ENCODE results near the gene INSRR.

INSRR gene

GRCh38 chr1:156869455-156869854, 10.5 kb upstream of the INSRR start:
- DNase-seq: no peak

- DNase-seq: no peak
Measured at GRCh38 chr1:156868341-156868740, 9.4 kb upstream of the INSRR start.

GRCh38 chr1:156866249-156866909, 7.5 kb upstream of the INSRR start:
- DNase-seq: no peak

DNA sequence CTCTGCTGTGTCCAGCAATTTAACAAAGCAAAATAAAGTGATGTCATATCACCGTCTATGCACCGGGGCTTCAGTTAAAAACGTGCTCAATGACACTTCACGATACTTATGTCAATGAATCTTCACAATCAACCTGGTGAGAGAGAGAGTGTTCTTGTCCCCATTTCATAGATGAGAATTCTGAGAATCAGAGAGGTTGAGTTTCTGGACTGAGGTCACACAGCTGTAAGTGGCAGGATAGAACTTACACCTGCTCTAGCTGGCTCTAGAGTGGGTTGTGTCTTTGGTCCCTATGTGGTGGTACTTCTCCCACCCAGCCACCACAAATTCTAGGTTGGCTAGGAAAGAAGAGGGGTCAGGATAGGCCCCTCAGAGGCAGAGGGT, 6.9 kb upstream of the INSRR start:
- no peak for DNase-seq

GRCh38 chr1:156865258-156865657, 6.3 kb upstream of the INSRR start:
- no peak for DNase-seq

DNA sequence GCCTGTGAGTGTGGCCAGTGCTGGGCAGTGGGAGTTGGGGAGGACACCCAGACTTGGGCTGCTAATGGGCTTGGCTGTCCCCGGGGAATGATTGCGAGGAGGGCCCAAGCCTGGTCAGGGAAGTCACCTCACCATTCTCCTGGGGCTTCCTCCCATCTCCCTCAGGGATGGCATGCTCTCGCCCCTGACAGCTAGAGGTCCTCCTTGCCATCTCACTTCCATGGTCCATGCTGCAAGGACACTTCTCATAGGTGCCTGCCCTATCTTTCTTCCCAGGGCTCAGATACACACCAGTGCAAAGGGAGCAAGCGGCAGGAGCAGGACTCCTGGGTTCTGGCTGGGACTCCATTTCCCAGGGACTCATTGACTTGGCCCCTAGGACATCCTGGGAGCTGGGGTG, 5.9 kb upstream of the INSRR start:
- no peak for DNase-seq

DNA sequence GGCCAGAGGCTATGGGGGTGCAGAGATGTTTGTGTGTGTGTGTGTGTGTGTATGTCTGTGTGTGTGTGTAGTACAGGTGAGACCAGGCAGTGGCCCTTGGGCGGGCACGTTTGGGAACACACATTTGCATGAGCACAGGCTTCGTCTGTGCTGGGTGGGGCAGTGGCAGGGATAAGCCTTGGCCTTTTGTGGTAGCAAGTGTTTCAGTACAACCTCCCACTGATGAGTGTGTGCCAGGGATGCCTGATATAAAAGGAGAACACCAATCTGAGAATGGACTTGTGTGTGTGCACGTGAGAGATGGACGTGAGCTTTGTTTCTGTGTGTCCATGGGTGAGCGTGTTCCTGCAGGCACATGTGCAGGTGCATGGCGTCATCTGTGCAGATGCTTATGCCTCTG, 4.7 kb upstream of the INSRR start:
- DNase-seq: no peak

DNA sequence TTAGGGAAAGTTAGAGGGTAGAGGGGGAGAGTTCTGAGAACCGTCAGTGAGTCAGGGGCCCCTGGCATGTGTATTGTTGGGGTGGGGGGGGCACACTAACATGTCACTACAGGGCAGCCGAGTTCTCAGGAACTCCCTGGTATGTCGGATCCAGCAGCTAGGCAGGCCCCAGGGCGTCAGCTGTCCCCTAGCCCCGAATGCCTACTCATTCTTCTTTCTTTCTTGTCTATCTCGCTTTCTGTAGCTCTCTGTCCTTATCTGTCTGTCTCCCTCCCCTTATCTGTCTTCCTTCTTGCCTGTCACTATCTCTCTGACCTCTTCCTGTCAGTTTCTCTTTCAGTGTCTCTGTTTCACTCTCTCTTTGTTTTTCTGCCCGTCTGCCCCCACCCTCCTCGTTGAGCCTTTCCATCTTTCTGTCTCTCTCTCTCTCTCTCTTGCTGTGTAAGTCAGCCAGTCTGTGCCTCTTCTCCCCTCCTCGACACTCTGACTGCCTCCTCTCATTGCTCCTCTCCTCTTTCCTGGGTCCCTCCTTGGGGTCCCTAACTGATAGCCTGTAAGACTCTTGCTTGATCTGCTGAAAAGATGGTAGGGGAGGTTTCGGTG, 4.2 kb upstream of the INSRR start:
- DNase-seq: peak; percentile 8

DNA sequence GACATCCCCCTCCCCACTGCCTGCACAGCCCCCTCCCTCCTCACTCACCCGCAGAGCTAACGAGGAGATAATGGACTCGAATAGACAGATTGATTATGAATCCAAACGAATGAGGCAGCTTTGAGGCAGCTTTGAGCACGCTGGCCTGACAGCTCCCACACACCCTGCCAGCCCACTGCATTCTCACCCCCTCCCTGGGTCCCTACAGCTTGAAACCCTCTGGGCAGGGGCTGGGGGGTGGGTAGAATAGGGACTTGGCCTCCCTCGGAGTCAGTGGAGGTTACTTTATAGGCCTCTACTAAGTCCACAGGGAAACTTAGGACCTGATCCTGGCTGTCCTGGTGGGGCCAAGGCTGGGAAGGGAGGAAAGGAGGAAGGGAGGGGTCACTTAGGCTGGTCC, 3.7 kb upstream of the INSRR start:
- DNase-seq: no peak

DNA sequence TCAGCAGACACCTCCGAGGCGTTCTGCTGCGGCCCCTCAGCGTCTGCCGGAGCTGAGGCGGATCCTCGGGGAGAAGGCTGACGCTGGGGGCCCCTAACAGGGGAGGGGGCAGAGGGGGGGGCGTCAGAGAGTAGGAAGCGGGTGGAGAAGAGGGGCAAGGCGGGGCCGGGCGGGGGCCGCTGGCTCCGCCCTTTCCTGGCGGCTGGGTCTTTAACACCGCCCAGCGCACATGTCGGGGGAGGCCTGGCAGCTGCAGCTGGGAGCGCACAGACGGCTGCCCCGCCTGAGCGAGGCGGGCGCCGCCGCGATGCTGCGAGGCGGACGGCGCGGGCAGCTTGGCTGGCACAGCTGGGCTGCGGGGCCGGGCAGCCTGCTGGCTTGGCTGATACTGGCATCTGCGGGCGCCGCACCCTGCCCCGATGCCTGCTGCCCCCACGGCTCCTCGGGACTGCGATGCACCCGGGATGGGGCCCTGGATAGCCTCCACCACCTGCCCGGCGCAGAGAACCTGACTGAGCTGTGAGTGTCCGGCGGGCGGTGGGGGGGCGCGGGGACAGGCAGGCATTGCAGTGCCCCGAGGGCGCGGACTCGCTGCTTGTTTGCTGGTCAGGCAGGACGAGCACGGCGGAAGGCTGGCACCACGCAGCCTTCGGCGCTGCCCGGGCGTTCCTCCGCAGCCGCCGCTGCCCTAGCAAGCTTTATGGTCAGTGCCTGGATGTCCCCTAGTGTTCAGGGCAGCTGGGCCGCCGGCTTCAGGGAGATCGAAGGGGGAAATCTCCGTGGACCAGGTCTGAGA, 1.9 kb upstream of the INSRR start, which contains the start of gene NTRK1:
Gene NTRK1, plus strand, starts transcription at position 238 of the 796 bp plus-strand sequence. Its CDS starts 70 bp downstream, at position 308.
- peak; percentile 59 for DNase-seq

DNA sequence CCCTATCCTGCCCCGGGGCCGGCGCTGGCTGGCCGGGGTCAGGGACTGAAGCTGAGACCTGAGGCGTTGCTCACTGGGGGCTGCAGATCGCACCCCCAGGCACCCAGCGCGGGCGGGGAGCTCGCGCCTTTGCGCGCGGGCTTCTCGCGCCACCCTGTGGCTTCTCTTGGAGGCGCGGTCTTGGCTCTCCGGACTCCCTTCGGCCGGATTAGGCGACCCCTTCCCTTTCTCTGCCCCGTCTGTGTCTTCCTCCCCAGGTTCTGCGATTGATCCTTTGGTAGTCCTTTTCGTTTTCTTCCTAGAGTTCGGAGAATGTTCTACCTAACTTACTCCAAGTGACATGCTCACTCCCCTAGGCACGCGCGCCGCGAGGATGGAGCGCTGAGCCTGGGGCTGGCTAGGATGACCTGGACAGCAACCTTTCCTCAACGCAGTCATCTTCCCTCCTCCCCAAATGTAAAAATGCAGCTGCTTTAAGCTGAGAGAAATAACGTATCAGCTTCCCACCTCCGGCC, 1.3 kb upstream of the INSRR start:
- peak; percentile 65 for DNase-seq

GRCh38 chr1:156859523-156860112, 701 bp upstream of the INSRR start:
- peak; percentile 7 for DNase-seq

DNA sequence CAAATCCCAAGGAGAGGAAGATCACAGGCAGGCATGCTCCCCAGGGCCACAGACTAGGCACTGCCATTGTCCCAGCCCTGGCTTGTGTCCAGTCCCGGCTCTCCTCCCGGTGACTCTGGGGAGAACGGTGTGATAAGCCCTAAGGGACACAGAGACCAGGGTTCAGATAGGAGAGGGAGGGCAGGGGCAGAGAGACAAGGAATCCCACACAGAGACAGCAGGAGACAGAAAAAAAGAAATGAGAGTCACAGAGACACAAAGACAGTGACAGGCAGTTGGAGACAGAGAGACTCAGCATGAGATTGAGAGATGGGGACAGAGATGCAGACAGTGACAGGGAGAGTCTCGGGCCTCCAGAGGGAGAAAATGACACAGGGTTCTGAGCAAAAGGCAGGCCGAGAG, 361 bp downstream of the INSRR start:
- no peak for DNase-seq

DNA sequence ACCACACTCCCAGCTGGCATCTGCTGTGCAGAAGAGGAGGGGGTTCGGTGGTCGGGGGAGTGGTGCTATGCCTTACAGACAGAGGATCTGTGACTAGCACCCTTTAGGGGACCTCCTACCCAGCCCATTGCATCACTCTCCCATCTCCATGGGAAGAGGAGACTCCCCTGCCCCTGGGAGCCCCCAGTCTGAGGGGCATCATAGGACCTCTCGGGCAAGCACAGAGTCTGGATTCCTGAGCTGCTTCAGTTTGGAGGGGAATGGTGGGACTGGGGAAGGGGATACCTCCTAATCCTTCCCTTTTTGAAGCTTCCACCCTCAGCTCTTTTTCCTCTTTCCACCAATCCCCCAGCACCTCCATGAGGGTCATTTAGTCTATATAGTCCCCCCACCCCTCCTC, 1.4 kb downstream of the INSRR start:
- no peak for DNase-seq

DNA sequence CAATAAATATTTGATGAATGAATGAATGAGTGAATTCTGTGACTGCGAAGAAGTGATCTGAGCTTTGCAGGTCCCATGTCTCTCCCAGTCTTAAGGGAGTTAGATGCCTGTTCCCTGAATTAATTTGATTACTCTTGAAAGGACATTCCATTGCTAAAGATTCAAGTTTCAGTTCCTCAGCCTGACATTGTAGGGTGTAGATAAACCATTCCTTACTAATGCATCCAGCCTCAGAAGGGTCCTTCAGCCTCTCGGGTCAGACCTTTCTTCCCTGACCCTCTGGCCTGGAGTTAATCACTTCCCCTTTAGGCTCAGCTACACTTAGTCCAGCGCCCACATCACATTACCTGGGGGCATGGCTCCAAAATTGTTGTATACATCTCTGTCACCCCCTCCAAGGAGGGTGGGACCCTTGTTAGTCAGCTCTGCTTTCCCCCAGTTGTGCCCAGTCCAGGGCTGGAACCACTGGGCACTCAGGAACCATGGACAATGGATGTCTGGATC, 2.6 kb downstream of the INSRR start:
- DNase-seq: no peak

DNA sequence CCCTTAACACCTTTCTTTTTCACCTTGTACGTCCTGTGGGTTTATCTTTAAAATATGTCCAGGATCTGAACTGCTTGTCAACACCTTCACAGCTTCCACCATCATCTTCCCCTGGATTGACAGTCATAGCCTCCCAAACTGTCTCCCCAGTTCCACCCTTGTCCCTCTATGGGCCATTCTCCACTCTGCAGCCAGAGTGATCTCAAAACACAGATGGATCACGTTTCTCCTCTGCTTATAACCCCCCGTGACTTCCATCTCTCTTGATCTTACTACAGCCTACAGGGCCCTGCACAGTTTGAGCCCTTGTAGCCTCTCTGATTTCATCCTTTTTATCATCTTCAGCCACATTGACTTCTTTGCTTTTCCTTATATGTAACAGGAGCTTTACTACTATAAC, 4.3 kb downstream of the INSRR start:
- DNase-seq: no peak

- DNase-seq: no peak
Measured at GRCh38 chr1:156853761-156854160, 5.2 kb downstream of the INSRR start.

- no peak for DNase-seq
Measured at GRCh38 chr1:156852418-156852874, 6.5 kb downstream of the INSRR start.

DNA sequence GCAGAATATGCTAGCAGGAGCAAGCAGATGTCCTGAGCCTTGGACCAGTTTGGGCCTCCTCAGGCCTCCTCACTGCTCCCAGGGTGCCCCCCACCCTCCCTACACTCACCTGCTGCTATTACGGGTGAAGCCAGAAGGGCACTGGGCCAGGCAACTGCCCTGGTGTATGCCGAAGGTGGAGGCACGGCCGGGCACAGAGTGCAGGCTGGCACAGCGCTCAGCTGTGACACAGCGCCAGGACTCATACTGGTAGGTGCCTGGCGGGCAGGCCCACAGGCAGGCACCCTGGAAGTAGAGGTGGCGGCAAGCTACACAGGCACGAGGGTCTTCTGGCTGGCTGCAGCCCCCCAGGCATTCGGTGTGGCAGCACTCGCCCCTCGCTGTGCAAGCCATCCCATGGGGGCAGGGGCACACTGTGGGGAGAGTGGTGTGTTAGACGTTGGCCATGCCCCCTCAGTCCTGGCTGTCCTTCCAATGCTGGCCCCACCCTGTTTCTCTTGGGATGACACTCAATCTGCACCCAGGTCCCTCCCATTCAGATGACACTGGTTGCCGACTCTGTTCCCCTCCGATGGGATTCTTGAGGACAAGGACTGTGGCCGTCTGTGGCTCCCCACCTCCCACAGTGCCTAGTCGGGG, 7.0 kb downstream of the INSRR start:
- no peak for DNase-seq

DNA sequence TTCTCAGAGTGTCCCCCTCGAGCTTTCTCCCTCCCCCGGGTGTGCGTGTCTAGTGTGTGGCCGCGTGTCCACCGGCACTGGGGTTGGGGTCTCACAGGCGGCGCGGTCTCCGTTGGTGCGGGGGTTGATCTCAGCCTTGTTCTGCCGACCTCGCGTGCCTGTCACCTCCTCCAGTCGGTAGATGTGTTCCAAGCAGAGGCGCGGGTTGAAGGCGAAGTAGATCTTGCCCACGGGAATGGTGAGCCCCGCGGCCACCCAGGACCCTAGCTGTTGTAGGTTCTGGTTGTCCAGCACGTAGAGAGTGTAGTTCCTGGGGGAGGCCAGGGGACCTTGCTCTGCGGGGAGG, 9.8 kb downstream of the INSRR start:
- DNase-seq: no peak

- DNase-seq: peak; percentile 57
Measured at GRCh38 chr1:156848461-156849150, 10.3 kb downstream of the INSRR start.
